ENCODE measurements around the gene BLTP2. TPM values are rescaled to one million over a fixed set of nuclear protein-coding genes. Genes with fewer than 3 reads are reported as not detected.
A peak's percentile ranks its signal among the peaks of the same experiment; 100 is the strongest.

BLTP2 gene
- total and polyA plus RNA-seq, 10 of the 15 experiments (the other 5 are each of a cell fraction or from before 2014, with no cell fraction given): 14.2 to 151 (median 78.1) TPM

DNA sequence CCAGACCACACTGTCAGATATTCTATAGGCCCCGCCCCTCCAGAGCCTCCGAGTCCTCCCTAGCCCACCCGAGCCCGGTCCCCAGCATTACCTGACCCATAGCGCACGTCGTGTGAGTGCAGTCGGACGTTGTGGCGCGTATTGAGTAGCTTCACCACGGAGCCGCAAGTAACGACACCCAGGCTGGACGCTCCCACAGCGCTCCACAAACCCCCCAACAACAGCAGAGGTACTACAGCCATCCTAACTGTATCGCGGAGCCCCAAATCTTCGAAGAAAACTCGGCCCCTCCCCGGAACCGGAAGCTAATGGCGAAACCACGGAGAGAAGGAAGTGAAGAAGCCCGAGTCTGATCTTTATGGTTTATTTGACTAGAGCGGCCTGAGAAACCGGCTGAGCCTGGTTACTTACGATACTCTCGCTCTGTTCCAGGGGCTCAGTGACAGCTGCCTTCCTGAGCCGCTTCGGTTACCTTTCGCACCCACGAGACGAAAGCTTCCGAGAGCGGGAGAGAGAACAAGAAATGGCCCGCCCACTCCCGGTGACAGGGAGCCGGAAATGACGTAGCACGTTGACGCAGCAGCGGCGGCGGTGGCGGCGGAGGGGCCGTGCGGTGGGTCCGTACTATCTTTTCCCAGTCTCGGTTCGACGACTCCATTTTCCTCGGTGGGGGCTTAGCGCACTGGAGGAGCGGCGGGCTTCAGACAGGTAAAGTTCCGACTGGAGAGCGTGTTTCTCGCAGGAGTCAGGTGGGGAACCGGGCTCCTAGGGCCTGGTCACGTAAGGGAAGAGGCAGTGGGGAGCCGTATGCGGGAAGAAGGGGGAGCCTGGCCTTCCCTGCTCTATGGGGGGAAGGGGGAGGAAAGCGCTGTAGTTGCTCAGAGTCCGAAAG is 16.9 kb upstream of the BLTP2 start, which contains the start of the genes SDF2 and SUPT6H (continued):
- TF ChIP-seq SMARCA5 (IDR thresholded peaks at IDR 0.05) (no peak), WRNIP1 (IDR thresholded peaks at IDR 0.05; ENCODE audit: borderline replicate concordance, low read depth, low read length) (no peak), RB1 (IDR thresholded peaks at IDR 0.05; ENCODE audit: borderline replicate concordance) (peak; percentile 74; the same call in 1 of the 2 replicates), KAT2A (conservative IDR thresholded peaks at IDR 0.05; ENCODE audit: control insufficient read depth, low read depth, low read length) (no peak), SP1 (IDR thresholded peaks at IDR 0.05; ENCODE audit: low read depth, low read length) (peak; percentile 1), SREBF1 (IDR thresholded peaks at IDR 0.05; ENCODE audit: low read length) (no peak), MYC (IDR thresholded peaks at IDR 0.05; ENCODE audit: insufficient read depth, insufficient read length, insufficient replicate concordance, low read length, severe bottlenecking) (no peak), FOXM1 (IDR thresholded peaks at IDR 0.05; ENCODE audit: low read depth, low read length) (no peak), YBX1 (IDR thresholded peaks at IDR 0.05) (no peak), PAX5 (IDR thresholded peaks at IDR 0.05; ENCODE audit: borderline replicate concordance, low read depth, low read length) (peak; percentile 40; the same call in 1 of the 2 replicates), RUNX3 (IDR thresholded peaks at IDR 0.05; ENCODE audit: low read length) (peak; percentile 78), CREB1 (IDR thresholded peaks at IDR 0.05; ENCODE audit: low read depth) (peak; percentile 96), NFYA (IDR thresholded peaks at IDR 0.05; ENCODE audit: borderline replicate concordance, low read depth, low read length) (no peak), HCFC1 (IDR thresholded peaks at IDR 0.05; ENCODE audit: low read length) (peak; percentile 45; the same call in 1 of the 2 replicates), ESRRA (IDR thresholded peaks at IDR 0.05; ENCODE audit: low read length) (no peak), HDAC6 (IDR thresholded peaks at IDR 0.05; ENCODE audit: unreplicated experiment) (no peak)
- TF ChIP-seq, protein P1, sequence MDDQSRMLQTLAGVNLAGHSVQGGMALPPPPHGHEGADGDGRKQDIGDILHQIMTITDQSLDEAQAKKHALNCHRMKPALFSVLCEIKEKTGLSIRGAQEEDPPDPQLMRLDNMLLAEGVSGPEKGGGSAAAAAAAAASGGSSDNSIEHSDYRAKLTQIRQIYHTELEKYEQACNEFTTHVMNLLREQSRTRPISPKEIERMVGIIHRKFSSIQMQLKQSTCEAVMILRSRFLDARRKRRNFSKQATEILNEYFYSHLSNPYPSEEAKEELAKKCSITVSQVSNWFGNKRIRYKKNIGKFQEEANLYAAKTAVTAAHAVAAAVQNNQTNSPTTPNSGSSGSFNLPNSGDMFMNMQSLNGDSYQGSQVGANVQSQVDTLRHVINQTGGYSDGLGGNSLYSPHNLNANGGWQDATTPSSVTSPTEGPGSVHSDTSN (IDR thresholded peaks at IDR 0.05; ENCODE audit: insufficient replicate concordance, low read depth, low read length): no peak
- TF ChIP-seq, protein P2, sequence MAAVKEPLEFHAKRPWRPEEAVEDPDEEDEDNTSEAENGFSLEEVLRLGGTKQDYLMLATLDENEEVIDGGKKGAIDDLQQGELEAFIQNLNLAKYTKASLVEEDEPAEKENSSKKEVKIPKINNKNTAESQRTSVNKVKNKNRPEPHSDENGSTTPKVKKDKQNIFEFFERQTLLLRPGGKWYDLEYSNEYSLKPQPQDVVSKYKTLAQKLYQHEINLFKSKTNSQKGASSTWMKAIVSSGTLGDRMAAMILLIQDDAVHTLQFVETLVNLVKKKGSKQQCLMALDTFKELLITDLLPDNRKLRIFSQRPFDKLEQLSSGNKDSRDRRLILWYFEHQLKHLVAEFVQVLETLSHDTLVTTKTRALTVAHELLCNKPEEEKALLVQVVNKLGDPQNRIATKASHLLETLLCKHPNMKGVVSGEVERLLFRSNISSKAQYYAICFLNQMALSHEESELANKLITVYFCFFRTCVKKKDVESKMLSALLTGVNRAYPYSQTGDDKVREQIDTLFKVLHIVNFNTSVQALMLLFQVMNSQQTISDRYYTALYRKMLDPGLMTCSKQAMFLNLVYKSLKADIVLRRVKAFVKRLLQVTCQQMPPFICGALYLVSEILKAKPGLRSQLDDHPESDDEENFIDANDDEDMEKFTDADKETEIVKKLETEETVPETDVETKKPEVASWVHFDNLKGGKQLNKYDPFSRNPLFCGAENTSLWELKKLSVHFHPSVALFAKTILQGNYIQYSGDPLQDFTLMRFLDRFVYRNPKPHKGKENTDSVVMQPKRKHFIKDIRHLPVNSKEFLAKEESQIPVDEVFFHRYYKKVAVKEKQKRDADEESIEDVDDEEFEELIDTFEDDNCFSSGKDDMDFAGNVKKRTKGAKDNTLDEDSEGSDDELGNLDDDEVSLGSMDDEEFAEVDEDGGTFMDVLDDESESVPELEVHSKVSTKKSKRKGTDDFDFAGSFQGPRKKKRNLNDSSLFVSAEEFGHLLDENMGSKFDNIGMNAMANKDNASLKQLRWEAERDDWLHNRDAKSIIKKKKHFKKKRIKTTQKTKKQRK (IDR thresholded peaks at IDR 0.05; ENCODE audit: low read depth, low read length): no peak
- TF ChIP-seq, protein P3, sequence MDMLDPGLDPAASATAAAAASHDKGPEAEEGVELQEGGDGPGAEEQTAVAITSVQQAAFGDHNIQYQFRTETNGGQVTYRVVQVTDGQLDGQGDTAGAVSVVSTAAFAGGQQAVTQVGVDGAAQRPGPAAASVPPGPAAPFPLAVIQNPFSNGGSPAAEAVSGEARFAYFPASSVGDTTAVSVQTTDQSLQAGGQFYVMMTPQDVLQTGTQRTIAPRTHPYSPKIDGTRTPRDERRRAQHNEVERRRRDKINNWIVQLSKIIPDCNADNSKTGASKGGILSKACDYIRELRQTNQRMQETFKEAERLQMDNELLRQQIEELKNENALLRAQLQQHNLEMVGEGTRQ (IDR thresholded peaks at IDR 0.05; ENCODE audit: borderline replicate concordance, low read depth, low read length): no peak
- TF ChIP-seq, protein P4, sequence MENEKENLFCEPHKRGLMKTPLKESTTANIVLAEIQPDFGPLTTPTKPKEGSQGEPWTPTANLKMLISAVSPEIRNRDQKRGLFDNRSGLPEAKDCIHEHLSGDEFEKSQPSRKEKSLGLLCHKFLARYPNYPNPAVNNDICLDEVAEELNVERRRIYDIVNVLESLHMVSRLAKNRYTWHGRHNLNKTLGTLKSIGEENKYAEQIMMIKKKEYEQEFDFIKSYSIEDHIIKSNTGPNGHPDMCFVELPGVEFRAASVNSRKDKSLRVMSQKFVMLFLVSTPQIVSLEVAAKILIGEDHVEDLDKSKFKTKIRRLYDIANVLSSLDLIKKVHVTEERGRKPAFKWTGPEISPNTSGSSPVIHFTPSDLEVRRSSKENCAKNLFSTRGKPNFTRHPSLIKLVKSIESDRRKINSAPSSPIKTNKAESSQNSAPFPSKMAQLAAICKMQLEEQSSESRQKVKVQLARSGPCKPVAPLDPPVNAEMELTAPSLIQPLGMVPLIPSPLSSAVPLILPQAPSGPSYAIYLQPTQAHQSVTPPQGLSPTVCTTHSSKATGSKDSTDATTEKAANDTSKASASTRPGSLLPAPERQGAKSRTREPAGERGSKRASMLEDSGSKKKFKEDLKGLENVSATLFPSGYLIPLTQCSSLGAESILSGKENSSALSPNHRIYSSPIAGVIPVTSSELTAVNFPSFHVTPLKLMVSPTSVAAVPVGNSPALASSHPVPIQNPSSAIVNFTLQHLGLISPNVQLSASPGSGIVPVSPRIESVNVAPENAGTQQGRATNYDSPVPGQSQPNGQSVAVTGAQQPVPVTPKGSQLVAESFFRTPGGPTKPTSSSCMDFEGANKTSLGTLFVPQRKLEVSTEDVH (IDR thresholded peaks at IDR 0.05; ENCODE audit: low read depth, partially characterized antibody): peak; percentile 90
- TF ChIP-seq, protein P5, sequence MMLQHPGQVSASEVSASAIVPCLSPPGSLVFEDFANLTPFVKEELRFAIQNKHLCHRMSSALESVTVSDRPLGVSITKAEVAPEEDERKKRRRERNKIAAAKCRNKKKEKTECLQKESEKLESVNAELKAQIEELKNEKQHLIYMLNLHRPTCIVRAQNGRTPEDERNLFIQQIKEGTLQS (IDR thresholded peaks at IDR 0.05; ENCODE audit: borderline replicate concordance, extremely low read depth, low read depth, low read length): peak; percentile 5; the same call in 1 of the 2 replicates
